ENCODE data around the gene PIP5K1A.

PIP5K1A gene

DNA sequence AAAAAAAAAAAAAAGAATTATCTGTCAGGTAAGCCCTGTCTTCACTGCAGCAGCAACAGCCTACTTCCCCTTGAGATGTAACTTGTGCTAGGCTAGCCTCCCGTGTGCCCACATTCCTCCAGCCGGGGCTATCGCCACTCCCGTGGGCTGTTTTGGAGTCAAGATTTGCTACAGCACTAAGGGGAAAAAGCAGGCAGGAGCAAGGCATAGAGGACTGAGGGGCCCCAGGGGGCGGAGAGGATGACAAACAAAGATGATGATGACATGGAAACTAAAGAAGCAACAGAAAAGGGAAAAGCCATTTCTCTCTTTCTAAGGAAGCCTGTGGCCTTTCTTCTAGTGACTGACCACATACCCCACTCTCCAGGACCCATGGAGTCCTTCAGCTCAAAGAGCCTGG, 40.0 kb upstream of the PIP5K1A start:
- Histone ChIP-seq H3K27me3 (ENCODE audit: low read length) (no peaks in the 10 kb centered on the region), H3K4me3 (ENCODE audit: insufficient read depth, low read length, poor library complexity, severe bottlenecking) (no peak overlapping the region), H2AFZ (ENCODE audit: low read depth, low read length, severe bottlenecking) (no peak overlapping the region), H4K20me1 (ENCODE audit: low read depth, low read length) (no peaks in the 10 kb centered on the region), H3K9me2 (replicated peaks; ENCODE audit: insufficient read depth, low read length) (no peaks in the 10 kb centered on the region), H3K4me2 (ENCODE audit: low read depth, low read length, poor library complexity, severe bottlenecking) (no peak overlapping the region), H3K9ac (ENCODE audit: low read length) (no peak overlapping the region), H3K36me3 (ENCODE audit: low read length) (no peaks in the 10 kb centered on the region), H3K27ac (ENCODE audit: low read depth, low read length) (no peak overlapping the region), H3K79me2 (ENCODE audit: insufficient read depth, low read length) (no peaks in the 10 kb centered on the region), H3K9me3 (ENCODE audit: insufficient read depth, low read length) (no peaks in the 10 kb centered on the region), H3F3A (ENCODE audit: insufficient read depth) (0 out of 2 replicates have a peak, but pooled peaks cover 5% of the 10 kb centered on the region)
- no peak for TF ChIP-seq EZH2phosphoT487 (conservative IDR thresholded peaks at IDR 0.05; ENCODE audit: low read length)
- TF ChIP-seq, protein P1, sequence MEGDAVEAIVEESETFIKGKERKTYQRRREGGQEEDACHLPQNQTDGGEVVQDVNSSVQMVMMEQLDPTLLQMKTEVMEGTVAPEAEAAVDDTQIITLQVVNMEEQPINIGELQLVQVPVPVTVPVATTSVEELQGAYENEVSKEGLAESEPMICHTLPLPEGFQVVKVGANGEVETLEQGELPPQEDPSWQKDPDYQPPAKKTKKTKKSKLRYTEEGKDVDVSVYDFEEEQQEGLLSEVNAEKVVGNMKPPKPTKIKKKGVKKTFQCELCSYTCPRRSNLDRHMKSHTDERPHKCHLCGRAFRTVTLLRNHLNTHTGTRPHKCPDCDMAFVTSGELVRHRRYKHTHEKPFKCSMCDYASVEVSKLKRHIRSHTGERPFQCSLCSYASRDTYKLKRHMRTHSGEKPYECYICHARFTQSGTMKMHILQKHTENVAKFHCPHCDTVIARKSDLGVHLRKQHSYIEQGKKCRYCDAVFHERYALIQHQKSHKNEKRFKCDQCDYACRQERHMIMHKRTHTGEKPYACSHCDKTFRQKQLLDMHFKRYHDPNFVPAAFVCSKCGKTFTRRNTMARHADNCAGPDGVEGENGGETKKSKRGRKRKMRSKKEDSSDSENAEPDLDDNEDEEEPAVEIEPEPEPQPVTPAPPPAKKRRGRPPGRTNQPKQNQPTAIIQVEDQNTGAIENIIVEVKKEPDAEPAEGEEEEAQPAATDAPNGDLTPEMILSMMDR (IDR thresholded peaks at IDR 0.05; ENCODE audit: insufficient read depth, low read length, poor library complexity, severe bottlenecking), result no peak

DNA sequence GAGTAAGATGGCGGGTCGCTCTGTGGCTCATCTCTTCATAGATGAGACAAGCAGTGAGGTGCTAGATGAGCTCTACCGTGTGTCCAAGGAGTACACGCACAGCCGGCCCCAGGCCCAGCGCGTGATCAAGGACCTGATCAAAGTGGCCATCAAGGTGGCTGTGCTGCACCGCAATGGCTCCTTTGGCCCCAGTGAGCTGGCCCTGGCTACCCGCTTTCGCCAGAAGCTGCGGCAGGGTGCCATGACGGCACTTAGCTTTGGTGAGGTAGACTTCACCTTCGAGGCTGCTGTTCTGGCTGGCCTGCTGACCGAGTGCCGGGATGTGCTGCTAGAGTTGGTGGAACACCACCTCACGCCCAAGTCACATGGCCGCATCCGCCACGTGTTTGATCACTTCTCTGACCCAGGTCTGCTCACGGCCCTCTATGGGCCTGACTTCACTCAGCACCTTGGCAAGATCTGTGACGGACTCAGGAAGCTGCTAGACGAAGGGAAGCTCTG, 39.6 kb upstream of the PIP5K1A start:
- Histone ChIP-seq H3K9ac (ENCODE audit: low read length) (no peak overlapping the region), H3K27me3 (ENCODE audit: low read length) (no peaks in the 10 kb centered on the region), H3K36me3 (ENCODE audit: low read length) (no peaks in the 10 kb centered on the region), H3K4me3 (ENCODE audit: insufficient read depth, low read length, poor library complexity, severe bottlenecking) (no peak overlapping the region), H3F3A (ENCODE audit: insufficient read depth) (0 out of 2 replicates have a peak, but pooled peaks cover 5% of the 10 kb centered on the region), H2AFZ (ENCODE audit: low read depth, low read length, severe bottlenecking) (no peak overlapping the region), H3K9me2 (replicated peaks; ENCODE audit: insufficient read depth, low read length) (no peaks in the 10 kb centered on the region), H3K4me2 (ENCODE audit: low read depth, low read length, poor library complexity, severe bottlenecking) (no peak overlapping the region), H3K27ac (ENCODE audit: low read depth, low read length) (no peak overlapping the region), H3K79me2 (ENCODE audit: insufficient read depth, low read length) (no peaks in the 10 kb centered on the region), H3K9me3 (ENCODE audit: insufficient read depth, low read length) (no peaks in the 10 kb centered on the region), H4K20me1 (ENCODE audit: low read depth, low read length) (no peaks in the 10 kb centered on the region)
- TF ChIP-seq, protein P1 (IDR thresholded peaks at IDR 0.05; ENCODE audit: insufficient read depth, low read length, poor library complexity, severe bottlenecking), result no peak
- TF ChIP-seq EZH2phosphoT487 (conservative IDR thresholded peaks at IDR 0.05; ENCODE audit: low read length), result no peak

DNA sequence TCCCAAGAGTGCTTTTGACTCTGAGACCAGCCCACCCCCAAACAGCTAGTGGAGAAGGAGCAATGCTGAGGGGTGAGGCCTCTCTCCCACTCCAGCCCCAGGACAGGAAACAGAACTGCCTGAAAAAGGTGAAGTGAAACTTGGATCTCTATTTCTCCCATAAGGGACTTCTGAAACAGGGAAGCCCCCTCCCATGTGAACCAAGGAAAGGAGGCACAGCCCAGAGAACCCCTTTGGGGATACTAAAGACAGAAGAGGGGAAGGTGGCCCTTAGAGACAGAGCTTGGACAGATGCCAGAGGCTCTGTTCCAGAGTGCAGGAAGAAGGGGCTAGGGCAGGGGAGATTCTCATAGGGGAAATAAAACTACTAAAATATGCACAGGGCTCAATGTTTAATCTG, 39.0 kb upstream of the PIP5K1A start:
- no peak overlapping the region for H3K9ac ChIP-seq (ENCODE audit: low read length)
- no peak overlapping the region for H3K4me3 ChIP-seq (ENCODE audit: insufficient read depth, low read length, poor library complexity, severe bottlenecking)
- no peaks in the 10 kb centered on the region for H3K9me3 ChIP-seq (ENCODE audit: insufficient read depth, low read length)
- H4K20me1 ChIP-seq (ENCODE audit: low read depth, low read length), result no peaks in the 10 kb centered on the region
- H3K4me2 ChIP-seq (ENCODE audit: low read depth, low read length, poor library complexity, severe bottlenecking), result no peak overlapping the region
- H3K9me2 ChIP-seq (replicated peaks; ENCODE audit: insufficient read depth, low read length), result no peaks in the 10 kb centered on the region
- no peaks in the 10 kb centered on the region for H3K27me3 ChIP-seq (ENCODE audit: low read length)
- H2AFZ ChIP-seq (ENCODE audit: low read depth, low read length, severe bottlenecking), result no peak overlapping the region
- H3F3A ChIP-seq (ENCODE audit: insufficient read depth), result 0 out of 2 replicates have a peak, but pooled peaks cover 5% of the 10 kb centered on the region
- TF ChIP-seq, protein P1 (IDR thresholded peaks at IDR 0.05; ENCODE audit: insufficient read depth, low read length, poor library complexity, severe bottlenecking), result no peak
- no peak for TF ChIP-seq EZH2phosphoT487 (conservative IDR thresholded peaks at IDR 0.05; ENCODE audit: low read length)
- H3K36me3 ChIP-seq (ENCODE audit: low read length), result no peaks in the 10 kb centered on the region
- no peak overlapping the region for H3K27ac ChIP-seq (ENCODE audit: low read depth, low read length)
- no peaks in the 10 kb centered on the region for H3K79me2 ChIP-seq (ENCODE audit: insufficient read depth, low read length)
